WTC11 (cell line): ENCODE results near the gene UBAC2. TPM values are rescaled to one million over a fixed set of nuclear protein-coding genes. Genes with fewer than 3 reads are reported as not detected.
A peak's percentile ranks its signal among the peaks of the same experiment; 100 is the strongest.

Experiments used
- ATAC-seq: fragments of 200-7000 bp; cut with Tn5 transposase; 2 replicates; pipeline ENCODE4 v1.10.0; 2021; ENCODE audit warnings: mild to moderate bottlenecking, moderate library complexity
- CTCF ChIA-PET: fragments of 300-600 bp; sonication (Branson Sonifier 250); formaldehyde crosslinking; loops from one replicate; lab custom pipeline; 2021; ENCODE audit warnings: antibody characterized with exemption; lab: Charles Lee
- POLR2A ChIA-PET: fragments of 350-600 bp; sonication (Branson Sonifier 250); formaldehyde crosslinking; loops from one replicate; lab custom pipeline; 2021; ENCODE audit warnings: antibody characterized with exemption; lab: Charles Lee
- DNase-seq: peaks from one replicate; pipeline ENCODE4 v3.0.0; 2021; ENCODE audit warnings: low spot score
- H3K27ac Mint-ChIP-seq: 2 replicates; pipeline ENCODE4 v1.8.0; 2021; ENCODE audit warnings: mixed read lengths
- H3K27me3 Mint-ChIP-seq: 2 replicates; pipeline ENCODE4 v1.8.0; 2021; ENCODE audit warnings: low read depth, mild to moderate bottlenecking, moderate library complexity, mixed read lengths
- H3K36me3 Mint-ChIP-seq: 2 replicates; pipeline ENCODE4 v1.8.0; 2021; ENCODE audit warnings: mixed read lengths
- H3K4me1 Mint-ChIP-seq: 2 replicates; pipeline ENCODE4 v1.8.0; 2022; ENCODE audit warnings: mixed read lengths
- H3K4me3 Mint-ChIP-seq: 2 replicates; pipeline ENCODE4 v1.8.0; 2021; ENCODE audit warnings: mild to moderate bottlenecking, moderate library complexity, mixed read lengths
- H3K9me3 Mint-ChIP-seq: 2 replicates; pipeline ENCODE4 v1.8.0; 2021; ENCODE audit warnings: mixed read lengths
- AR ChIP-seq: fragments of 250-450 bp; sonication (Bioruptor Pico); IDR thresholded peaks from 2 replicates; pipeline ENCODE4 v1.9.0; 2021; ENCODE audit warnings: mild to moderate bottlenecking
- ARID4B ChIP-seq: sonication (generic); formaldehyde crosslinking; IDR thresholded peaks from 2 replicates; pipeline ENCODE4 v1.8.0; 2023; ENCODE audit warnings: missing genetic modification reagents, mild to moderate bottlenecking, borderline replicate concordance
- ATF6 ChIP-seq: sonication (generic); formaldehyde crosslinking; IDR thresholded peaks from 2 replicates; pipeline ENCODE4 v1.8.1; 2023; ENCODE audit warnings: mild to moderate bottlenecking, missing genetic modification reagents
- CDX4 ChIP-seq: fragments of 250-450 bp; sonication (Bioruptor Pico); IDR thresholded peaks from 2 replicates; pipeline ENCODE4 v1.9.0; 2021; ENCODE audit warnings: moderate library complexity, mild to moderate bottlenecking, inconsistent platforms, borderline replicate concordance
- E2F5 ChIP-seq: sonication (generic); formaldehyde crosslinking; IDR thresholded peaks from 2 replicates; pipeline ENCODE4 v1.8.1; 2022; ENCODE audit warnings: mild to moderate bottlenecking, moderate library complexity, missing genetic modification reagents
- ELF4 ChIP-seq: sonication (generic); formaldehyde crosslinking; IDR thresholded peaks from 2 replicates; pipeline ENCODE4 v1.8.1; 2022; ENCODE audit warnings: low read depth, mild to moderate bottlenecking, moderate library complexity, missing genetic modification reagents
- HMGA2 ChIP-seq: fragments of 250-450 bp; sonication (Bioruptor Pico); IDR thresholded peaks from 2 replicates; pipeline ENCODE4 v1.4.0; 2021; ENCODE audit warnings: mild to moderate bottlenecking, moderate library complexity
- IRF2 ChIP-seq: sonication (generic); formaldehyde crosslinking; IDR thresholded peaks from 2 replicates; pipeline ENCODE4 v1.8.0; 2022; ENCODE audit warnings: low read depth, missing genetic modification reagents, borderline replicate concordance
- NFYB ChIP-seq: sonication (generic); formaldehyde crosslinking; conservative IDR thresholded peaks from 2 replicates; pipeline ENCODE4 v1.8.0; 2022; ENCODE audit warnings: low read depth, missing genetic modification reagents
- NR1H2 ChIP-seq: sonication (generic); formaldehyde crosslinking; IDR thresholded peaks from 2 replicates; pipeline ENCODE4 v1.9.0; 2021; ENCODE audit warnings: mild to moderate bottlenecking, moderate library complexity, missing genetic modification reagents
- NR2C2 ChIP-seq: sonication (generic); formaldehyde crosslinking; IDR thresholded peaks from 2 replicates; pipeline ENCODE4 v1.8.0; 2022; ENCODE audit warnings: mild to moderate bottlenecking, missing genetic modification reagents
- RELA ChIP-seq: sonication (generic); formaldehyde crosslinking; IDR thresholded peaks from 2 replicates; pipeline ENCODE4 v1.8.1; 2022; ENCODE audit warnings: missing genetic modification reagents, mild to moderate bottlenecking, borderline replicate concordance
- SMAD3 ChIP-seq: sonication (generic); formaldehyde crosslinking; IDR thresholded peaks from 2 replicates; pipeline ENCODE4 v1.8.0; 2022; ENCODE audit warnings: missing genetic modification reagents, mild to moderate bottlenecking, borderline replicate concordance
- SOX15 ChIP-seq: fragments of 250-450 bp; sonication (Bioruptor Pico); IDR thresholded peaks from 2 replicates; pipeline ENCODE4 v1.9.0; 2021; ENCODE audit warnings: mild to moderate bottlenecking
- ZMAT4 ChIP-seq: fragments of 250-450 bp; sonication (Bioruptor Pico); IDR thresholded peaks from 2 replicates; pipeline ENCODE4 v1.9.0; 2021; ENCODE audit warnings: mild to moderate bottlenecking
- ZNF281 ChIP-seq: sonication (generic); formaldehyde crosslinking; IDR thresholded peaks from 2 replicates; pipeline ENCODE4 v1.8.0; 2023; ENCODE audit warnings: mild to moderate bottlenecking, missing genetic modification reagents
- ZNF396 ChIP-seq: fragments of 250-450 bp; sonication (Bioruptor Pico); IDR thresholded peaks from 2 replicates; pipeline ENCODE4 v1.8.0; 2021; ENCODE audit warnings: mild to moderate bottlenecking, moderate library complexity, borderline replicate concordance
- ZNF416 ChIP-seq: fragments of 250-450 bp; sonication (Bioruptor Pico); IDR thresholded peaks from 2 replicates; pipeline ENCODE4 v1.9.0; 2021; ENCODE audit warnings: mild to moderate bottlenecking, inconsistent platforms
- total RNA-seq: library from RNA; stranded (reverse); gene quantifications from 3 replicates; pipeline ENCODE4 v1.2.3, GENCODE V29; 2021

The UBAC2 gene
- total RNA-seq, 1 experiment from 2014 or later, result 64.7 TPM

GRCh38 chr13:99381766-99382165 lies 181.1 kb downstream of the UBAC2 start:
- Mint-ChIP-seq H3K4me1 (peaks cover 34% of the 10 kb centered on the region), H3K9me3 (no peaks in the 10 kb centered on the region), H3K4me3 (no peak overlapping the region), H3K27me3 (no peaks in the 10 kb centered on the region), H3K27ac (no peak overlapping the region; the same call in 1 of the 2 replicates), H3K36me3 (peaks cover 25% of the 10 kb centered on the region)
- ATAC-seq, result no peak
- ChIA-PET POLR2A (interaction anchor here (0.8 kb wide), 1 partner anchor 9 kb away, joined by 3 read pairs; no protein-coding TSS in a partner anchor), CTCF (interaction anchor here (0.6 kb wide), 1 partner anchor 609 kb away, joined by 3 read pairs; no protein-coding TSS in a partner anchor)
- TF ChIP-seq E2F5 (CRISPR knock-in tag) (no peak), NFYB (CRISPR knock-in tag) (no peak), CDX4 (CRISPR knock-in tag) (no peak), ZNF281 (CRISPR knock-in tag) (no peak), SMAD3 (no peak)
- no peak for DNase-seq

- ChIA-PET POLR2A (interaction anchor here (0.8 kb wide), 1 partner anchor 9 kb away, joined by 3 read pairs; no protein-coding TSS in a partner anchor), CTCF (interaction anchor here (0.8 to 1.6 kb wide), 3 partner anchors 54 to 224 kb away, joined by 3 to 5 read pairs (median 3); partner anchors contain the start of gene CLYBL)
- Mint-ChIP-seq H3K9me3 (no peaks in the 10 kb centered on the region), H3K4me3 (no peak overlapping the region), H3K27me3 (no peaks in the 10 kb centered on the region), H3K27ac (peak overlapping the region; percentile 55; the same call in 1 of the 2 replicates), H3K36me3 (peaks cover 22% of the 10 kb centered on the region), H3K4me1 (peaks cover 38% of the 10 kb centered on the region)
- ATAC-seq (no peak), DNase-seq (no peak)
- TF ChIP-seq HMGA2 (CRISPR knock-in tag) (no peak), RELA (no peak), NR1H2 (CRISPR knock-in tag) (no peak), ZNF396 (CRISPR knock-in tag) (no peak), CDX4 (CRISPR knock-in tag) (no peak), ATF6 (CRISPR knock-in tag) (no peak), ELF4 (CRISPR knock-in tag) (no peak), ARID4B (CRISPR knock-in tag) (no peak), ZMAT4 (no peak), NR2C2 (CRISPR knock-in tag) (no peak), ZNF416 (no peak), SOX15 (CRISPR knock-in tag) (no peak), IRF2 (no peak), AR (no peak)
Observed at GRCh38 chr13:99382428-99383133, 181.9 kb downstream of the UBAC2 start.
